ENCODE measurements around the gene LEAP2. TPM values are rescaled to one million over a fixed set of nuclear protein-coding genes. Genes with fewer than 3 reads are reported as not detected.

LEAP2 gene
- total and polyA plus RNA-seq, 7 experiments from 2014 or later = 0.70 to 9.9 (median 2.2) TPM

DNA sequence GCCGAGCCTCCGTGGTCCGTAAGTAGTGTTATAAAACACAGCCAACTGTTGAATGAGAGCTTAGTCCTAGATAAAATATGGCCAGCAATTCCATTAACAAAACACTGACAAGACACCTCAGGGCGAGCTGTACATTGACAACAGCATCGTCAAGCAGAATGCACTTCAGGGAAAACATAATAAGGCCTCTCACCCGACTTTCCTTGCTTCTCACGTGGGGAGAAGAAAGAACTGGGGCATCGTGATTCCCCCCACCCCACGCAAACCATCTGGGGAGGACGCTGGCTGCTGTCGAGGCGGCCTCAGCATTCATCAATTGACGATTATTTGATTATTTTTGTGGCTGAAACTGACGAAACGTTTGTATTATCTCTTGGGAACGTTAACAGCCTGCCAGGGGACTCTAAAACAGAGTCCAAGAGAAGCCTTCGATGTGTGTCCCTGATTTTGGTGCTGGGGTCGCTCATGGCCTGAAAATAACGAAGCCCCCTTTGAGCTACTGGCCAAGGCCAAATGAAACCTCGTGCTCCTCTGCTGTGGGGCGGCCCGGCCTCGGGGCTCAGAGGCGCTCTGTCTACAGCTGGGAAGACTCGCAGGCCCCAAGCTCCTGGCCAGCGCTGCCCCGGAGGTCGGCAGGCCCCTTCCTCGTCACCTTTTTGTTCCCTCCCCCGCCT, 7.7 kb upstream of the LEAP2 start:
- Mint-ChIP-seq H3K9me3 (peaks cover 0 to 2% (median 0%) of the 10 kb centered on the region in 11 donors), H3K4me3 (peak overlapping the region; percentile 98 to 100 (median 100)), H3K36me3 (peaks cover 0 to 11% (median 3%) of the 10 kb centered on the region in 5 donors), H3K27ac (peak overlapping the region; percentile 97 to 100 (median 100)), H3K27me3 (peaks cover 0 to 11% (median 0%) of the 10 kb centered on the region in 5 donors), H3K4me1 (peaks cover 11 to 36% (median 27%) of the 10 kb centered on the region in 7 donors)
- peak; percentile 23 for ATAC-seq
- Histone ChIP-seq H3K27me3 (ENCODE audit: control insufficient read depth in 2 of 2, insufficient read depth in 2 of 2, low read length in 2 of 2) (no peaks in the 10 kb centered on the region), H3K4me3 (ENCODE audit: low read length) (peak overlapping the region; percentile 98), H3K4me1 (ENCODE audit: control insufficient read depth in 2 of 2, insufficient read depth in 2 of 2, low read length in 2 of 2) (peaks cover 7 to 12% of the 10 kb centered on the region in 2 donors), H3K36me3 (ENCODE audit: control insufficient read depth in 2 of 3, insufficient read depth in 3 of 3, low read length in 3 of 3) (peaks cover 0 to 14% (median 0%) of the 10 kb centered on the region in 3 experiments), H3K9me3 (ENCODE audit: control insufficient read depth in 2 of 3, low read length in 3 of 3) (no peaks in the 10 kb centered on the region), H3K27ac (ENCODE audit: low read depth, low read length) (peak overlapping the region; percentile 96)
- intact Hi-C loops (cut with micrococcal nuclease) = loop anchor here (1.0 to 5.0 kb wide), 16 partner anchors 34 to 1893 kb away; partner anchors contain the start of genes AFF4 (in 2 of the 2), KIF3A (in 2 of the 2), RAD50 (in 2 of the 2) and SHROOM1 (in 2 of the 2)
- peak in 1 of 9 donors; percentile 4 for DNase-seq
- POLR2A ChIA-PET = interaction anchor here (0.6 to 3.3 kb wide), 8 partner anchors 9 to 186 kb away, joined by 3 to 19 read pairs (median 4); partner anchors contain the start of genes AFF4 and HSPA4
- CTCF ChIA-PET = interaction anchor here (0.6 kb wide), 1 partner anchor 34 kb away, joined by 3 read pairs; no protein-coding TSS in a partner anchor

DNA sequence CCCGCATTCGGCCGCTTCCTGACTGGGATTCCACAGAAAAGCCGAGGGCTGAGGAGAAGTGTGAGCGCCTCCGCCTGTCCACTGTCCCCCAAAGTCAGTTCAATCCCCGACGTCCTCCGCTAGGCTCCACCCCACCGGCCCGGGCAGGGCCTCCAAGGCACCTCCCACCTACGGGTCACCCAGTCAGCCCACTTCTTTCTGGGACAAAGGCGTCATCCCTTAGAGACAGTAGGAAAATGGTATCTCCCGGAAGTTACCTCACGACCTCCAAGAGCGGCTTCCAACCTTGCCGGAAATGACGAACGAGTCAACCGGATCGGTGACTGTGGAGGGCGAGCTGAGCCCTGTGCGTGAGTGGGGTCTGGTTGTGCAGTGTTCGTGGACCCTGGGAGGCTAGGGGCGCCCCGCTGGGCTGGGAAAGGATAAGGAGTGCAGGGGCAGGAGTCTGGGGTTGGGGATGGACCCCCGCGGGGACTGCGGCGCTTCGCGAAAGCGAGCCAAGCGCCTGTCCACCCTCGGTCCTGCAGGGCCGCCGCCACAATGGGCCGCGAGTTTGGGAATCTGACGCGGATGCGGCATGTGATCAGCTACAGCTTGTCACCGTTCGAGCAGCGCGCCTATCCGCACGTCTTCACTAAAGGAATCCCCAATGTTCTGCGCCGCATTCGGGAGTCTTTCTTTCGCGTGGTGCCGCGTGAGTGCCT, 7.0 kb upstream of the LEAP2 start, which contains the start of the genes GDF9 and UQCRQ:
TSS of gene GDF9 (minus strand) at position 128 of the 704 bp plus-strand sequence. CDS start 1,936 bp downstream, outside the sequence.
TSS of gene UQCRQ (plus strand) at position 301 of the 704 bp plus-strand sequence. CDS start at position 541, 240 bp downstream.
- peaks cover 0 to 8% (median 0%) of the 10 kb centered on the region in 5 donors for H3K27me3 Mint-ChIP-seq
- CTCF ChIA-PET = no interaction called here
- intact Hi-C loops (cut with micrococcal nuclease) = loop anchor here (1.0 to 5.0 kb wide), 16 partner anchors 34 to 1892 kb away; partner anchors contain the start of genes AFF4 (in 2 of the 2), KIF3A (in 2 of the 2), RAD50 (in 2 of the 2) and SHROOM1 (in 2 of the 2)
- Histone ChIP-seq H3K27me3 (ENCODE audit: control insufficient read depth in 2 of 2, insufficient read depth in 2 of 2, low read length in 2 of 2) (no peaks in the 10 kb centered on the region), H3K27ac (ENCODE audit: low read depth, low read length) (peak within 1 kb of the TSS; percentile 96), H3K9me3 (ENCODE audit: control insufficient read depth in 2 of 3, low read length in 3 of 3) (no peaks in the 10 kb centered on the region), H3K4me3 (ENCODE audit: low read length) (peak within 1 kb of the TSS; percentile 98), H3K36me3 (ENCODE audit: control insufficient read depth in 2 of 3, insufficient read depth in 3 of 3, low read length in 3 of 3) (peaks cover 0 to 19% (median 0%) of the 10 kb centered on the region in 3 experiments), H3K4me1 (ENCODE audit: control insufficient read depth in 2 of 2, insufficient read depth in 2 of 2, low read length in 2 of 2) (peaks cover 7 to 12% of the 10 kb centered on the region in 2 donors)
- peaks cover 11 to 36% (median 27%) of the 10 kb centered on the region in 7 donors for H3K4me1 Mint-ChIP-seq
- H3K4me3 Mint-ChIP-seq = peak within 1 kb of the TSS; percentile 98 to 100 (median 100)
- DNase-seq = peak; percentile 72 to 97 (median 93)
- POLR2A ChIA-PET = interaction anchor here (0.6 to 3.3 kb wide), 10 partner anchors 9 to 410 kb away, joined by 3 to 19 read pairs (median 4); partner anchors contain the start of genes AFF4 and HSPA4
- peak within 1 kb of the TSS; percentile 97 to 100 (median 100) for H3K27ac Mint-ChIP-seq
- H3K9me3 Mint-ChIP-seq = peaks cover 0 to 2% (median 0%) of the 10 kb centered on the region in 11 donors
- ATAC-seq = peak; percentile 99
- peaks cover 0 to 11% (median 3%) of the 10 kb centered on the region in 5 donors for H3K36me3 Mint-ChIP-seq

DNA sequence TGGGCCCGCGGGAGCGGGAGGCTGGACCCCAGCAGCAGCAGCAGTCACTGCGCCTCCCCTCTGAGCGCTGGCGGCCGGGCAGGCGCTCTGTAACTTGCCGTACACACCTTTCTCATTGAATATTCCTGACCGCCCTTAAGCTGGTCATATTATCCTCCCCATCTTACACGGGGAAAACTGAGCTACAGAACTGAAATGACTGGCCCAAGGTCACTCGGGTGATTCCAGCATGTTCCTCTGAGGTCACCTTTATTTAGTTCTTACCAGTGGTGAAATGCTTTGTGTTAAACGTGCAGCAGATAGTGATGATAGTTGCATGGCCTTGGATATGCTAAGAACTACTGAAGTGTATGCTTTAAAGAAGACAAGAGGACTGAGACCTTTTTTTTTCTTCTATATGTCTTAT, 6.4 kb upstream of the LEAP2 start:
- no peaks in the 10 kb centered on the region for H3K9me3 ChIP-seq (ENCODE audit: control insufficient read depth in 2 of 3, low read length in 3 of 3)
- H3K4me1 Mint-ChIP-seq = peaks cover 11 to 36% (median 27%) of the 10 kb centered on the region in 7 donors
- intact Hi-C loops (cut with micrococcal nuclease) = loop anchor here (2.0 to 5.0 kb wide), 9 partner anchors 35 to 1892 kb away; partner anchors contain the start of genes SHROOM1 (in 2 of the 2), DDX46 (in 1 of the 2), FNIP1 (in 1 of the 2) and IRF1 (in 1 of the 2)
- CTCF ChIA-PET = interaction anchor here (0.9 to 1.6 kb wide), 2 partner anchors 12 to 16 kb away, joined by 3 read pairs; no protein-coding TSS in a partner anchor
- H3K4me3 Mint-ChIP-seq = peak overlapping the region; percentile 98 to 100 (median 100)
- DNase-seq = no peak
- peaks cover 0 to 2% (median 0%) of the 10 kb centered on the region in 11 donors for H3K9me3 Mint-ChIP-seq
- H3K27ac ChIP-seq (ENCODE audit: low read depth, low read length) = peak overlapping the region; percentile 96
- peaks cover 7 to 12% of the 10 kb centered on the region in 2 donors for H3K4me1 ChIP-seq (ENCODE audit: control insufficient read depth in 2 of 2, insufficient read depth in 2 of 2, low read length in 2 of 2)
- peaks cover 0 to 11% (median 3%) of the 10 kb centered on the region in 5 donors for H3K36me3 Mint-ChIP-seq
- no peaks in the 10 kb centered on the region for H3K27me3 ChIP-seq (ENCODE audit: control insufficient read depth in 2 of 2, insufficient read depth in 2 of 2, low read length in 2 of 2)
- peaks cover 0 to 6% (median 0%) of the 10 kb centered on the region in 5 donors for H3K27me3 Mint-ChIP-seq
- H3K27ac Mint-ChIP-seq = peak overlapping the region; percentile 97 to 100 (median 100)
- POLR2A ChIA-PET = interaction anchor here (0.6 to 3.3 kb wide), 9 partner anchors 10 to 500 kb away, joined by 3 to 19 read pairs (median 4); partner anchors contain the start of genes AFF4 and HSPA4
- peaks cover 0 to 19% (median 0%) of the 10 kb centered on the region in 3 experiments for H3K36me3 ChIP-seq (ENCODE audit: control insufficient read depth in 2 of 3, insufficient read depth in 3 of 3, low read length in 3 of 3)
- no peak for ATAC-seq
- peak overlapping the region; percentile 98 for H3K4me3 ChIP-seq (ENCODE audit: low read length)

DNA sequence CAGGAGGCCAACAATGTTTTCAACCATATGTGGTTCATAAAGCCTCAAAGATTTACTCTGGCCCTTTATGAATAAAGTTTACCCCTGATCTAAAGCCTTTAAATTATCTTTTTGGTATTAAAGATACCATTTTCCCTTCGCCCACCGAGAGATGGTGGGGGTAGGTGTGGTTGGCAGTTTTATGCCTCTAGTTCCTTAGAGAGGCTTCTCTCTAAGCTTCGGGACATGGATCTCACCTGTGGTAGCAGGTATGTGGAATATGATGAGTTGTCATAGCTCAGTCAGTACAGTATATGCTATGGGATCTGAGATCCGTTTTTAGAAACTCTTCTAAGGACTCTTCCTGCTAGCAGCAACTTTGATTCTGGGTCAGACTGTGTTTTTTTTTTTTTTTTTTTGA, 4.7 kb upstream of the LEAP2 start:
- H3K27ac Mint-ChIP-seq = peak overlapping the region; percentile 58 to 100 (median 86)
- no peaks in the 10 kb centered on the region for H3K27me3 ChIP-seq (ENCODE audit: control insufficient read depth in 2 of 2, insufficient read depth in 2 of 2, low read length in 2 of 2)
- DNase-seq (no peak), ATAC-seq (no peak)
- H3K4me1 ChIP-seq (ENCODE audit: control insufficient read depth in 2 of 2, insufficient read depth in 2 of 2, low read length in 2 of 2) = peaks cover 7 to 12% of the 10 kb centered on the region in 2 donors
- peak overlapping the region; percentile 96 for H3K27ac ChIP-seq (ENCODE audit: low read depth, low read length)
- H3K4me3 ChIP-seq (ENCODE audit: low read length) = no peak overlapping the region
- H3K4me1 Mint-ChIP-seq = peaks cover 11 to 36% (median 27%) of the 10 kb centered on the region in 7 donors
- ChIA-PET POLR2A (interaction anchor here (0.7 to 3.3 kb wide), 3 partner anchors 8 to 183 kb away, joined by 3 to 19 read pairs (median 3); partner anchors contain the start of gene HSPA4), CTCF (no interaction called here)
- peaks cover 0 to 1% (median 0%) of the 10 kb centered on the region in 5 donors for H3K27me3 Mint-ChIP-seq
- H3K9me3 Mint-ChIP-seq = peaks cover 0 to 2% (median 0%) of the 10 kb centered on the region in 11 donors
- H3K36me3 ChIP-seq (ENCODE audit: control insufficient read depth in 2 of 3, insufficient read depth in 3 of 3, low read length in 3 of 3) = peaks cover 0 to 23% (median 0%) of the 10 kb centered on the region in 3 experiments
- H3K36me3 Mint-ChIP-seq = peaks cover 0 to 11% (median 3%) of the 10 kb centered on the region in 5 donors
- intact Hi-C loops (cut with micrococcal nuclease) = loop anchor here (5.0 kb wide), 5 partner anchors 36 to 1071 kb away; partner anchors contain the start of genes FNIP1 (in 1 of the 2), KIF3A (in 1 of the 2), RAD50 (in 1 of the 2) and SHROOM1 (in 1 of the 2)
- no peaks in the 10 kb centered on the region for H3K9me3 ChIP-seq (ENCODE audit: control insufficient read depth in 2 of 3, low read length in 3 of 3)
- H3K4me3 Mint-ChIP-seq = peak overlapping the region in 8 of 10 donors; percentile 21 to 100 (median 56)

DNA sequence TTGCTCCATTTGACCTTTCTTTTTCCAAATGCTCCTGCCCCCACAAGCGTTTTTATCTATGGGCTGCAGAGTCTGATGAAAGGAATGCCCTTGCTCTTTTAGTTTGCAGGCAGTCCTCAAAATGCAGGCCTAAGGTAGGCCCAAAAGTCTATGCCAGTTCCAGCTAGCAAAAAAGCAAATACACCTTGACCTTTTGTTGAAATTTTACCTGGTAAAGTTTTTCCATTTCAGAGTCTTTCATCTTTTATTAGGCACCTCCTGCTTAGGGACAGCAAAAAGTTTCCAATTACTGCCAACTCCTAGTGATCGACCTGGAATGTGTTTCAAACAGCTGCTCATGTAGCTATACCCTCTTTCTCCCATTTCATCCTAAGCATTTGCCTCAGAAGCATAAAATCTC, 2.7 kb upstream of the LEAP2 start:
- H3K4me3 ChIP-seq (ENCODE audit: low read length) = no peak overlapping the region
- H3K27me3 Mint-ChIP-seq = no peaks in the 10 kb centered on the region
- peak overlapping the region in 7 of 9 donors; percentile 8 to 81 (median 48) for H3K27ac Mint-ChIP-seq
- H3K27me3 ChIP-seq (ENCODE audit: control insufficient read depth in 2 of 2, insufficient read depth in 2 of 2, low read length in 2 of 2) = no peaks in the 10 kb centered on the region
- H3K4me1 ChIP-seq (ENCODE audit: control insufficient read depth in 2 of 2, insufficient read depth in 2 of 2, low read length in 2 of 2) = peaks cover 1 to 7% of the 10 kb centered on the region in 2 donors
- ChIA-PET POLR2A (interaction anchor here (1.4 to 1.5 kb wide), 2 partner anchors 93 to 180 kb away, joined by 3 read pairs; partner anchors contain the start of gene AFF4), CTCF (interaction anchor here (1.1 kb wide), 1 partner anchor 133 kb away, joined by 4 read pairs; the partner anchor contains the start of gene KIF3A)
- H3K4me1 Mint-ChIP-seq = peaks cover 9 to 29% (median 21%) of the 10 kb centered on the region in 7 donors
- peaks cover 0 to 13% (median 3%) of the 10 kb centered on the region in 5 donors for H3K36me3 Mint-ChIP-seq
- peaks cover 0 to 2% (median 0%) of the 10 kb centered on the region in 11 donors for H3K9me3 Mint-ChIP-seq
- DNase-seq (no peak), ATAC-seq (no peak)
- H3K27ac ChIP-seq (ENCODE audit: low read depth, low read length) = peak overlapping the region; percentile 35
- no peaks in the 10 kb centered on the region for H3K9me3 ChIP-seq (ENCODE audit: control insufficient read depth in 2 of 3, low read length in 3 of 3)
- intact Hi-C loops (cut with micrococcal nuclease) = no loop called here
- H3K4me3 Mint-ChIP-seq = no peak overlapping the region
- H3K36me3 ChIP-seq (ENCODE audit: control insufficient read depth in 2 of 3, insufficient read depth in 3 of 3, low read length in 3 of 3) = peaks cover 0 to 23% (median 0%) of the 10 kb centered on the region in 3 experiments
